Pancreas (tissue), 10 donors: ENCODE data around the gene BABAM2. TPM values are rescaled to one million over a fixed set of nuclear protein-coding genes. Genes with fewer than 3 reads are reported as not detected.
"Not testable (repeated sequence)": the region's sequence is repeated elsewhere in the genome, so short reads cannot be mapped to it uniquely, and the experiment has no call there.

Source experiments
- ATAC-seq, 4 donors: fragments of 200-7000 bp; cut with Tn5 transposase; one replicate each; pipeline versions ENCODE4 v1.8.0 to v1.9.1; 2020; ENCODE audit warnings: mild to moderate bottlenecking in 4 of 4, moderate library complexity in 4 of 4
- DNase-seq, 6 donors: peaks; one replicate each; pipeline ENCODE4 v3.0.0-alpha.2; 2020
- FAIRE-seq: peaks from 2 replicates; lab custom pipeline; 2012; peaks lifted over from hg19 to GRCh38; lab: Jason Lieb, UNC
- H3K27ac ChIP-seq, 4 donors: fragments of 200-600 bp; sonication (generic); 1 replicate in 3 of 4; 2 replicates in 1 of 4; pipeline versions ENCODE4 v1.5.0 to v1.8.0; 2020
- H3K27me3 ChIP-seq, 4 donors: fragments of 200-600 bp; one replicate each; pipeline ENCODE4 v1.8.0; 2021
- H3K36me3 ChIP-seq, 3 donors: fragments of 200-600 bp; sonication (generic) in 1 of 3; one replicate each; pipeline versions ENCODE4 v1.5.0 to v1.8.0; 2020 to 2021
- H3K4me1 ChIP-seq, 3 donors: fragments of 200-600 bp; one replicate each; pipeline ENCODE4 v1.8.0; 2021
- H3K4me3 ChIP-seq, 4 donors: fragments of 200-600 bp; sonication (generic) in 2 of 4; one replicate each; pipeline versions ENCODE4 v1.5.0 to v1.8.0; 2020 to 2021
- H3K9me3 ChIP-seq, 4 donors: fragments of 200-600 bp; one replicate each; pipeline ENCODE4 v1.8.0; 2021
- CTCF ChIP-seq, 4 donors: fragments of 200-600 bp; sonication (generic) in 3 of 4; IDR thresholded peaks; one replicate each; pipeline versions ENCODE4 v1.5.0 to v1.8.0; 2021; ENCODE audit warnings: antibody characterized with exemption in 4 of 4
- WGBS, 2 donors: extraction: QIAGEN DNeasy Blood & Tissue Kit; methylation state at CpG; one replicate each; pipeline ENCODE4 v1.1.7; 2013; 5-methylcytosine and 5-hydroxymethylcytosine counted together
- intact Hi-C, 3 donors: fragments of 100-400 bp; cut with DNase I; formaldehyde crosslinking; loops; one replicate each; pipeline versions ENCODE4 v1.11.1 to v1.14.2; 2022
- polyA plus RNA-seq, 2 donors: library from polyadenylated mRNA; stranded (reverse); fragments of 200-250 nt; gene quantifications; one replicate each; pipeline ENCODE4 v1.2.3, GENCODE V29; 2013
- total RNA-seq, 6 donors: library from RNA; stranded (reverse); fragmentation: NEBNext Ultra II Directional in 4 of 6; extraction: Animal tissue kit (Norgen Biotek cat#: 25700) in 4 of 6; gene quantifications; one replicate each; pipeline versions ENCODE4 v1.2.1 to v1.2.4, GENCODE V29; 2021 to 2023
- donor health status: healthy with polysubstance abuse.
- donor health status: DM: no; HTN: no; CAD: no; lungs with moderate emphysema.
- donor health status: DM: no; HTN: no; CAD: no.
- donor health status: control.
- donor health status: control.
- donor health status: Bipolar disorder and iron deficiency.
- donor health status: DM: yes; HTN: yes; CAD: no.
- donor health status: DM: no; HTN: no; CAD: no.
- donor health status: DM: no; HTN: no; CAD: no.
- donor health status: DM: yes; HTN: yes; CAD: no.

Gene BABAM2
- total and polyA plus RNA-seq, 8 donors = 9.4 to 21.3 (median 15.6) TPM

- 97 to 98% methylated on average over 3 of the region's 3 CpGs for WGBS, 2 donors
- no peak overlapping the region for H3K4me3 ChIP-seq
- DNase-seq = no peak
- no peak for FAIRE-seq
- peaks cover 0 to 7% (median 0%) of the 10 kb centered on the region in 3 donors for H3K4me1 ChIP-seq
- no peak for ATAC-seq
- TF ChIP-seq CTCF (IDR thresholded peaks at IDR 0.05) = no peak
- no peak overlapping the region for H3K27ac ChIP-seq
- no peaks in the 10 kb centered on the region for H3K9me3 ChIP-seq
- intact Hi-C loops = no loop called here
- H3K27me3 ChIP-seq = no peaks in the 10 kb centered on the region
- no peaks in the 10 kb centered on the region for H3K36me3 ChIP-seq
Observed at GRCh38 chr2:27856956-27857355, 33.6 kb upstream of the BABAM2 start.

- H3K4me1 ChIP-seq = peaks cover 0 to 7% (median 0%) of the 10 kb centered on the region in 3 donors
- no peak overlapping the region for H3K4me3 ChIP-seq
- H3K36me3 ChIP-seq = no peaks in the 10 kb centered on the region
- no peak overlapping the region for H3K27ac ChIP-seq
- intact Hi-C loops = no loop called here
- 96 to 99% methylated on average over 4 of the region's 4 CpGs for WGBS, 2 donors
- ATAC-seq (no peak), FAIRE-seq (no peak), DNase-seq (no peak)
- no peaks in the 10 kb centered on the region for H3K9me3 ChIP-seq
- no peak for TF ChIP-seq CTCF (IDR thresholded peaks at IDR 0.05)
- H3K27me3 ChIP-seq = no peaks in the 10 kb centered on the region
Observed at GRCh38 chr2:27857417-27858172, 32.9 kb upstream of the BABAM2 start.

- Histone ChIP-seq H3K4me1 (no peaks in the 10 kb centered on the region), H3K36me3 (no peaks in the 10 kb centered on the region), H3K9me3 (no peaks in the 10 kb centered on the region), H3K27ac (no peak overlapping the region), H3K27me3 (no peaks in the 10 kb centered on the region), H3K4me3 (no peak overlapping the region)
- FAIRE-seq = no peak
- no peak for TF ChIP-seq CTCF (IDR thresholded peaks at IDR 0.05)
- DNase-seq = no peak
- ATAC-seq = no peak
- intact Hi-C loops = no loop called here
Observed at GRCh38 chr2:27860111-27860510, 30.4 kb upstream of the BABAM2 start.

GRCh38 chr2:27863146-27863545 is 27.4 kb upstream of the BABAM2 start:
- ATAC-seq (no peak), DNase-seq (no peak), FAIRE-seq (no peak)
- H3K36me3 ChIP-seq = no peaks in the 10 kb centered on the region
- H3K9me3 ChIP-seq = no peaks in the 10 kb centered on the region
- TF ChIP-seq CTCF (IDR thresholded peaks at IDR 0.05) = no peak
- WGBS, 2 donors = 64 to 70% methylated on average over 1 of the region's 1 CpG
- no peak overlapping the region for H3K4me3 ChIP-seq
- intact Hi-C loops = no loop called here
- peaks cover 0 to 3% (median 0%) of the 10 kb centered on the region in 3 donors for H3K4me1 ChIP-seq
- no peaks in the 10 kb centered on the region for H3K27me3 ChIP-seq
- H3K27ac ChIP-seq = no peak overlapping the region

- H3K36me3 ChIP-seq, H3K27me3 ChIP-seq, DNase-seq, FAIRE-seq, H3K4me1 ChIP-seq, H3K27ac ChIP-seq, intact Hi-C loops, ATAC-seq, H3K9me3 ChIP-seq, H3K4me3 ChIP-seq: not testable (repeated sequence)
- 97% methylated on average over 5 of the region's 5 CpGs for WGBS, 2 donors
Observed at GRCh38 chr2:27863955-27864354, 26.6 kb upstream of the BABAM2 start.
